ENCODE measurements around the gene ZDHHC11.
"Not testable (repeated sequence)": the region's sequence is repeated elsewhere in the genome, so short reads cannot be mapped to it uniquely, and the experiment has no call there.

ZDHHC11 gene

GRCh38 chr5:758698-759053 lies 92.1 kb downstream of the ZDHHC11 start:
- DNase-seq: no peak

GRCh38 chr5:757931-758697 lies 92.7 kb downstream of the ZDHHC11 start:
- no peak for DNase-seq

DNA sequence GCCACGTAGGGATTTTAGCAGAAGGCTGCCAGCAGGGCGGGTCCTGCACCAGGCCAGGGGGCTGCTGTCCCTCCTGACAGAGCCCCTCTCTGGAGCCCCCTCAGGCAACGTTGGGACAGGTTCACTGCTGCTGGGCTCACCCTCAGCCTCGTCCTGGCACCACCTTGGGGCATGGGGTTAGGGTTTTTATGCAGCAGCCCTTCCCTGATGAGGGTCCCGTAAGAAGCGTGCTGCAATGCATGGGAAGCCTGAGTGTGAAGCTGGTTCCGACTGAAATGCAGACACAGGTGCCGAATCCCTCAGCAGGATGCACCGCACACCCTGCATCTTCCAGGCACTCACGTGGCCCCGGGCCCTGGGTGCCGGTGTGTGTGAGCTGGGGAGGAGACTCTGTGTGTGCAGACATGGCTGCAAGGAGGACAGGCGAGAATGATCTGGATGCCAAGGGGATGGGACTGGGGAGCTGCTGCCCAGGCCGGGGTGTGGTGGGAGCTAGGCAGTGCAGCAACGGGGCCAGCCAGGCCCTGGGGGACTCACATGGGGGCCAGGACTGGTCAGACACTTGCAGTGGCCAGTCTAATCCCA lies 93.3 kb downstream of the ZDHHC11 start:
- DNase-seq: no peak

- DNase-seq: no peak
Observed at GRCh38 chr5:756865-757345, 93.9 kb downstream of the ZDHHC11 start.

- DNase-seq: no peak
Observed at GRCh38 chr5:756171-756570, 94.6 kb downstream of the ZDHHC11 start.

GRCh38 chr5:754143-754632 lies 96.6 kb downstream of the ZDHHC11 start:
- DNase-seq: not testable (repeated sequence)

DNA sequence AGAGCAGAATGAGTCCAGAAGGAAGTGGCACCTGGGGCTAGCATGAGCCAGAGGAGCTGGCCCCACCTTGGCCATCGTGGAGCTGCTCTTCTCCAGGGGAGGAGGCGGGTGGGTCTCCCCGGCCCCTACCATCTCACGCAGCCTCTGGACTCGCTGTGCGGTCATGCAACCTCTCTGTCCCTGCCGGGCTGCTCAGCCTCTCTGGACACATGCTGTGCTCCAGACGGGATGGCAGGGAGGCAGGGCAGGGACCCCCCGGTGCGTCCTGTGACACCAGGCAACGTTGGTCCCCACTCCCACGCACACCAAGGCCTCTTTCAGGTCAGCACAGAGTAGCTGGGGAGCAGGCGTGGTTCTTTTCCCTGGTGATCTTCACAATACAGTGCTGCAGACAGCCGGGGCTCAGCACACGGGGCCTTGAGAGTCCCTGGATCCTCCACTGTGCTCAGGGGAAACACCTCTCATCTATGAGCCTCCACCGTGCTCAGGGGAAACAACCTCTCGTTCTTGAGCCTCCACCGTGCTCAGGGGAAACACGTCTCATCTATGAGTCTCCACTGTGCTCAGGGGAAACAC lies 97.1 kb downstream of the ZDHHC11 start:
- DNase-seq: not testable (repeated sequence)

GRCh38 chr5:752532-753115 lies 98.2 kb downstream of the ZDHHC11 start:
- not testable (repeated sequence) for DNase-seq

GRCh38 chr5:751992-752391 lies 98.8 kb downstream of the ZDHHC11 start:
- not testable (repeated sequence) for DNase-seq

GRCh38 chr5:751496-751895 lies 99.3 kb downstream of the ZDHHC11 start:
- no peak for DNase-seq

DNA sequence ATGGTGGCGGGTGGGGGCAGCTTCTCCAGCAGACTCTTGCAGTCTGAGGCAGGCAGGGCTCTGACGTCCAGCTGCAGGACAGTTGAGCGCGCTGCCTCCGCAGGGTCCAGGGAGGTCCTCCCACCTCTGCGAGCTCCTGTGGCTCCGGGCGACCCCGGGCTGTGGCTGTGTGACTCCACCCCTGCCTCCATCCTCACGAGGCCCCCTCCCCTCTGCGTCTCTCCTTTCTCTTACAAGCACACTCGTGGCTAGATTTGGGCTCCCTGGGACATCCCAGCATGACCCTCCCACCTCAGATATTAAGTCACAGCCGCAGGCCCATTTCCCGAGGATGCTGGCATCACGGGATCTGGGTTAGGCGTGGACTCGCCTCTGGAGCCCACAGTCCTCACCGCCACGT lies 100.6 kb downstream of the ZDHHC11 start:
- not testable (repeated sequence) for DNase-seq

- DNase-seq: no peak
Observed at GRCh38 chr5:749101-749670, 101.6 kb downstream of the ZDHHC11 start.

DNA sequence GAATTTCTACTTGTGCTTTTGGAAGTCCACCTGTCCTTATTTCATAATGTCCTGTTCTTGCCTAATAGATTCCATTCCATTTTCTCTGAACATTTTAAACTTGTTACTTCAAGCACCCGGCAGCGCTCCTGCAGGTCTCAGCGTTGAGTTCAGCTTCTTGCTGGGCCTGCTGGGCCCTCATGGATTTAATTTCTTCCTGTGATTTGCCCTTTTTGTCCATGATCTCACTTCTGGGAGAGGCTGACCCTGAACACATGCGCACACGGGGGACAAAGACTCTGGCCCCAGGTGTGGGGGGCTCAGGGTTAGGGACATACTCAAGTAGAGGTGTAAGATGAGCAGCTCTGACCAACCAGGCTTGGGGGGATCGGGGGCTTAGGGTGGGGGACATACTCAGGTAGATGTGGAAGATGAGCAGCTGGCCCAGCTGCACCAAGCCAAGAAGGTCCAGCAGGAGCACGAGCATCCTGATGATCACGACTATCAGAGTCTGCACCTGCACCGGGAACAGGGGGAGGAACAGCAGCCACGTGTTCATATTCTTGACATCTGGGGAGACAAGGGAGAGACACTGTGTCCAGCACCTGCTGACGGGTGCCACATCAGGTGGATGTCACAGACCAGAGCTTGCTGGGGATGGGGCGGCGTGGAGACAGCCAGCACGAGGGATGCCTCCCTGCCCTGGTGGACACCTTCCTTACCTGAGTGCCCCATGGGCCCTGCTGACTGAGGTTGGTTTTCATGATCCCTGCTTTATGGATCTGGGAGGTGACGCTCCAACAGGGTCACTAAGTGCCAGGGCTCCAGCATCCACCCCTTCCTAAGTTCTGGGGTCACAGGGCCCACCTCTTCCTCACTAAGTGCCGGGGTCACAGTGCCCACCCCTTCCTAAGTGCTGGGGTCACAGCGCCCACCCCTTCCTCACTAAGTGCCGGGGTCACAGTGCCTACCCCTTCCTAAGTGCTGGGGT lies 102.5 kb downstream of the ZDHHC11 start:
- not testable (repeated sequence) for DNase-seq

- not testable (repeated sequence) for DNase-seq
Observed at GRCh38 chr5:747303-747844, 103.4 kb downstream of the ZDHHC11 start.

GRCh38 chr5:746258-746761 lies 104.5 kb downstream of the ZDHHC11 start:
- no peak for DNase-seq
